ENCODE results near the gene VGLL4.
"Not testable (repeated sequence)": the region's sequence is repeated elsewhere in the genome, so short reads cannot be mapped to it uniquely, and the experiment has no call there.

The VGLL4 gene

DNA sequence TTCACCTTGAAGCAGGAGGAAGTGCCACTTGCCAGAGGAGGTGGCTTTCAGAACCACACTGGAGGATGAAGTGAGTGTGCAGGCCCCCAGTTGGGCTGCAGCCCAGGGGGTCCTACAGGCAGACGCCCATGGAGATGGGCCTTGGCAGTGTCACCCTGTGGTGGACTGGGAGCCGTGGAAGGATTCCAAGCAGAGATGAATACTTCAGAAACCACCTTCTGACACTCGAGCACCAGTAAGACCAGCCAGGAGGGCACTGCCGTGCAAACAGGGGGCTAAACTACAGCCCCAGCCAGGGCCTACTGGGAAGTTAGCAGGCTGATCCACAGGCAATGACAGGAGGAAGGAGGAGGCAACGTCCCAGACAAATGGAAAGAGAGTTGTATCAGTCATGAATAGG is 55.4 kb downstream of the VGLL4 start:
- no peak for DNase-seq

DNA sequence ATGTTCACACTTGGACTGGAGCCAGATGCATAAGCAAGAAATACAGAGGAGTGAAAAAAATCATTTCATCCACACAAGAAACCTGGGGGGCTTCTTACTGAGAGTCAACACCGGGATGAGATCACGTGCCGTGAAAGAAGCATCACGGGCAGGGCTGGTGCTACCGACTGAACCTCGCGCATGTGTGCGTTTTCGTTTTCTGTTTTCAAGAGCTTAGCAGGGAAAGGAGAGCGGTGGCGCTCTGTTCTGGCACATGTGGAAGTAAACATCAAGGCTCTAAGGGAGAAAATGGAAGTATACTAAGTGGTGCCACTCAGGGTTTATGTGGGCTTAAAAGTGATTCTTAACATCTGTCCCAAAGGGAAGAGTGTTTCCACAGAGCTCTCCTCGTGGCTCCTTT is 55.9 kb downstream of the VGLL4 start:
- no peak for DNase-seq

DNA sequence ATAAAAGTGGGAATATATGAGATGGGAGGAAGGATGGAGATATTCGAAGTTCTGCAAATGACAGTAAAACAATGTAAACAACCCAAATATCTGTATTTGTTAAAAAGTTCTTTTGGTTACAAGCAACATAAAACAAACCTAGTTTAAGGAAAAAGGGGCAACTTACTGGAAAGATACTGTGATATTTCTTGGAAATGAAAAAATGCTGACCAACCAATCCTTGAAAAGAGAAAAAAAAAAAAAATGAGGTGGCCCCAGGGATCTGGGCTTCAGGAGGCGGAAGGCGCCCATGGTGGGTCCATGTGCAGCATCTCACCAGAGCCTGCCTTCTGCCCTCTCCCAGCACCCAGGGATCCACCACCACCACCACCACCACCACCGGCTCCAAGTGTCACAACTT is 59.1 kb downstream of the VGLL4 start:
- no peak for DNase-seq

DNA sequence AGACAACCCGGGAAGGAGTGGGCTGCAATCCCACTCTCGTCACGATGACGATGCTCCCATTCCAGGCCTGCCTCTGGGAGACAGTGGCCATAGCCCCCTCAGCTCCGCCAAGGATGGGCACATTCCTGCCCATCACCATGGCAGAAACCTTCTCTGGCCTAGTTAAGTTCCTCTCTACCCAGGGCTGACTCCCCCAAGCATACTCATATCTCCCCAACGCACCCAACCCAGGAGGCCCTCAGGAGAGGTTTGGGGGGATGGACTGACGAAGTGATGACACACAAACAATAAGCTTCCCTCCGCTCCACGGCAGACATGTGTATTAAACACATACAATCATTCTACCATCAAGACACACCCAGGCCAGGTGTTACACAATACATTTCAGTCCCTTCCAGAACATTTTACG is 60.1 kb downstream of the VGLL4 start:
- DNase-seq = no peak

DNA sequence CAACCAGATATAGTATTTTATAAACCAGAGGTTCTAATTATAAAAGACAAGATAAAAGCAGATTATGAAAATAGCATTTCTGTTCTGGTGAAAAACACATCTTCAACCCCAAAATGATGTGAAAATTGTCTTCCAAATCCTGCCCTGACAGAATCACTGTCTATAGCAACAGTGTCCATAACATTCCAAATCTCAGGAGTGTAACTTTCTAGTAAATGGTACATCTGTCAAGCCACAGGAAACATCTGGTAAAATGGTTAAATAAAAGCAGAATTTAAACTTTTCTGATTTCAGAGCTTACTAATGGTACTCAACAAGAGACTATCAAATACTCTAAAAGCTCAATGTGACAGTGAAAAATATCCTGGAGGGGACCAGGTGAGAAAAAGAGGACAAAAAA is 60.5 kb downstream of the VGLL4 start:
- DNase-seq = no peak

DNA sequence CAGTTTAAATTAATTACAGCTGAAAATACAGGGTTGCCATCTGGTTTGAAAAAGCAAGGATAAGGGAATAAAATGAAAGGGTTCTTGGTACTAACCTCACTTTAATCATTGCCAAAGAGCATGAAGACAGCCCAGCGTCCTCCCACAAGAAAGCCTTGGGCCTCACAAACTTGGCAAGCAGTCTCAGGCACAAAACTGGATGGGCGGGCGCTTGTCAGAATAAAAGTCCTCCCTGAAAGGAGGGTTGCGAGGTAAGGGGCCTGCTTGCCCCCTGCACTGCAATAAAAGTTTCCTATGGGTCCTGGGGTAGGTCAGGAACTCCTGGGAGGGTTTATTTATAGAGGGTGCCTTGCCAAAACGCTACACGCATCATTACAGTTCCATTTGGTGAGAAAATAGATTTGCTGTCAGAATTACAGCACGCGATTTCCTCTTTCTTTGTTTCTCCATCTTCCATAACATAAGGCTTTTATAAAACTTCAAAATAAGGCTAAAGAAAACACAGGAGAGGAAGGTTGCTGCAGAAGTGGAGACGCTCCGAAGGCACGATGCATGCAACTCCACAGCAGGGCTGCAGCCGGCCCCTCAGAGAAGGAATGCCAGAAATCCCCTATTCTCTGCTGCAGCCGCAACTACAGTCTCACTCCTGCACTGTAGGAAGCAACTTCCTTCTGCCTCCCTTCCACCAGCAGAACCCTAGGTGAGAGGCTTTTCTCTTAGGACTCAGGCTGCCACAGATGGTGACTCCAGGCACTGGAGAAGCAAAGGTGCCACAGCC is 61.3 kb downstream of the VGLL4 start:
- DNase-seq = peak in 42 of 51 donors; percentile 33 to 88 (median 70)

DNA sequence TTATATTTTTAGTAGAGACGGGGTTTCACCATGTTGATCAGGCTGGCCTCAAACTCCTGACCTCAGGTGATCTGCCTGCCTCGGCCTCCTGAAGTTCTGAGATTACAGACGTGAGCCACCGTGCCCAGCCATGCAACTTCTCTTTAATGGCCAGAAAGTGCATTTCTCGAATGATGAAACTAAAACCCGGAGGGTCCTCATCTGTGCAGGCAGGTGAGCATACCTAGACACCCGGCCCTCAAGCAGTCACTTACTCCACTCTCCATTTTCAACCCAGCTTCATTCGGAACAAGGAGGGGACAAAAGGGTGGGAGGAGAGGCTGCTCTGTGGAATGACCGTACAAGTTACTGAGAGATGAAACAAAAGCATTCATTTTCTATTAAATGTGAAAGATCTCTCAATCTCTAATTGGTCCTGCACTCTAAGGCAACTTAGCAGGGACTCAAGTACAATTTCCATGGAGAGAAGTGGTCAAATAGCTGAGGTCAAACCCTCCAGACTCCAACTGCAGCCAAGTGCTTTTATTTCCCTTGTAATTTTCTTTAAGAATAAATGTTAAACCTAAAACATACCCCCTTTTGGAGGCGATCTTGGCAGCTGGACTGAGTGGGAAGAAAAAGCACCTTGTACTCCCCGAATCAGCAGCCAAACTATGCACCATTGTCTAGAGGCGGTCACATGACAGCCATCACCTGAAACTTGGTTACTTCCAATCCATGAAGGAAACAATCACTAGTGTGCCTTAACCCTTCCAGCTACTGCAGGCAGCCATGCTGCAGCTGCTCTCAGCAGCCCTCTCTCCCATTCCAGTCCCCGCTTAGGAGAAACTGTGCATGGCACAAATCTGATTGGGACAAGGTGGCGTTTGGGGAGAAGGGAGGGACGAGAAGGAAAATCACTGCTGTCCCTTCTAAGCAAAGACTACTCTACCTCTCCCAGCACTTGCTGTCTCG is 62.2 kb downstream of the VGLL4 start:
- DNase-seq = peak in 18 of 51 donors; percentile 28 to 88 (median 50)

DNA sequence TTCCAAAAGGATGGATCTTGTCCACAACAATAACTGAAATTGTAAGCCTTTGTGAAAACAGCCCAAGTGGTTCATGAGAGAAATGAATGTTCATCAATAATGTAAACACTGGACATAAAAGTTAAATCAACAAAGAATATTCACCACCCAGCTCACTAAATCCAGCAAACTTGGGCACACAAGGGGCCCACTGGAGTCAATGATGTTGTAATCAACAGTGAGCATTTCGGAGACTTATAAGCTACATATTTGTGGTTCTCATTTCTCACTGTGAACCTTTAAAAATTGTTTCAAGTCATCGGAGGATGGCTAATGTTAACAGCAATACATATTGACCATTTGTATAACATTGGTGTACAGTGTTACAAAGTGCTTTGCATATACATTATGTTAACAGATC is 63.1 kb downstream of the VGLL4 start:
- DNase-seq = no peak

DNA sequence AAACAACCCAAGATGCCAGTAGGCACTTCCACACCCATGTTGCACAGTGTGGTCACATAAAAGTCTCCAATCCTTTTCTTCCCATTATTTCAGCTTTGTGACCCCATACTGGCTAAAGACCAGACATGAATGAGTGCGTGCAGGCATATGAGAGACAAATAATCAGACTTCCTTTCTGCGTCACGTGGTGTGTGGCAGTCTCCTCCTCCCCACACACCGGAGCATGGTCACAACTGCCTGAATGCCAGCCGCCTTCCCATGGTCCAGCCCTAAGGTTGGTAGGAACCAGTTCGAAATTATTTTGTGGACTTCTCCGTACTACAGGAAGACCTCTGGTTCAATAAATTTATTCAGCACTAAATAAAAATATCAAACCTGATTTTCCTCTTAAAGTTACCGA is 65.5 kb downstream of the VGLL4 start:
- DNase-seq = no peak

DNA sequence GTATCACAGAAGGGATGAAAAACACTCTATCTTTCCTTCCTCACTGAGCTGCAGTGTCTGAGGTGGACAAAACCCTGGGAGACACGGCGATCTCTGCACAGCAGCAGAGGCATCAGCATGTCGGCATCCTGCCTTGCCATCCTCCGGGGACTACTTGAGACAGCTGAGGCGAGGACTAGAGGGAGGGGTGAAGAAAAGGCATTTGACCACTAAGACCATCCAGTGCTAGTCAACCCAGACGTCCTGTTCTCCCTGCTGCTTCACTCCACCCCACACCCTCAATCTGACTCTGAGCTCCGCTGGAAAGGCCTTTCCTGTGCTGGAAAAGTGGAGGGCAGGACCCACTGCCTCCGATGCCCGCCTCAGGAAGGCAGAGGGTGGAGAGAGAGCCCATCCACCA is 67.3 kb downstream of the VGLL4 start:
- no peak for DNase-seq

DNA sequence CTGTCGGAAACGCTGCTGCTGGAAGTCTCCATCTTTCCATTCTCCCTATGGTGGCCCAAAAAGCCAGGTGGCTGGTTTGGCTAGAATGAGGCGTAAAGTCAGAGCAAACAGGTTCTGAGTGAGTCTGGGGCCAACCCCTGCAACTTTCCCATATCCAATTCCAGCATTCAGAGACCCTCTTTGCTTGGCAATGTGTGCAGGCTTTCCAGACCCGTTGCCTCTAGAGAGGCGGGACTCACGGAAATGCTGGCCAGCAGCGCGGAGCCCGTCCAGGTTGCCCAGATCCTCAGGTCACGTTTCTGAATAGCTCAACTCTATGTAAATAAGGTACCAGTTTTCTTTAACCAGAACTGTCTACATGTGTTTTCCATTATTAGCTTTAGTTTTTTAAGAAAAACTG is 68.0 kb downstream of the VGLL4 start:
- no peak for DNase-seq

DNA sequence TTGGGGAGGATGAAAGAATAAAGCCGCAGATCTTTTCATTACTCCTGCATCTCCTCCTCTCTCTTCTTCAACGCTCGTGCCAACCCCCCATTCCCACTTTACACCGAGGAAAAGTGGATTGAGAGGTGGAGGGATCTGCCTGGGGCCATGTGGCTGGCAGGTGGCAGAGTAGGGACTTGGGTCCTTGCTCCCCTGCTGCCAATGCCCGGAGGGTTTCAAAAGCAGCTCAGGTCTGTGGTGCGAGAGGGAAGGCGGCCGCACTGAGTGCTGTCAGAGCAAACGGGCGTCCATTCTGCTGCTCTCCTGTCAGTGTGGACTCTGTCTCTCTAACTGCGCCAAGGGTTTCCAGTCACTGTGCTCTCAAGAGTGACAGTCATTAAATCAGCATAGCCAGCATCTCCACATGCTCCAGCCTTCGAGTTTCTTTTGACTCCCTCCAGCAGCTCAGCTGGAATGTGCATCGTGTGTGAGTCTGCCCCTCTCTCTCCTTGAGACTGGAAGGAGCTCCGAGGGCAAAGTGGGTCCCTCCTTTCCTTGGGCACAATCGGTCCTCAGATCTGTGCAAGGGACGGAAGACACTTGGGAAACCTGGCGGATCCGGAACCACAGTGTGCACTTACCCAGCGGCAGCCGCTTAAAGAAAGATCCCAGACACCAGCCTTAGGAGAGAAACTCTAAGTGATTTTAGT is 68.6 kb downstream of the VGLL4 start:
- no peak for DNase-seq

DNA sequence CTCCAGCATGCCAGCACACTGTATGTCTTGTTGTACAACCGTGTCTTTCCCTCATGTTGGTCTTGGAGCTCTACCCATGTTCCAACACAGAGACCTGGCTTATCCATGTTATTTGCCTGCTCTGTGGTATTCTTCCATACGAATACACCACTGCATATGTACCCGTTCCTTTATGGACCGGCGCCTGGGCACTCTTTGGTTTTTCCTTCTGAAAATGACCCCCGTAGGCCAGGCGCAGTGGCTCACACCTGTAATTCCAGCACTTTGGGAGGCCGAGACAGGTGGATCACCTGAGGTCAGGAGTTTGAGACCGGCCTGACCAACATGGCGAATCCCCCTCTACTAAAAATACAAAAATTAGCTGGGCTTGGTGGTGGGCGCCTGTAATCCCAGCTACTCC is 71.1 kb downstream of the VGLL4 start:
- DNase-seq = not testable (repeated sequence)

DNA sequence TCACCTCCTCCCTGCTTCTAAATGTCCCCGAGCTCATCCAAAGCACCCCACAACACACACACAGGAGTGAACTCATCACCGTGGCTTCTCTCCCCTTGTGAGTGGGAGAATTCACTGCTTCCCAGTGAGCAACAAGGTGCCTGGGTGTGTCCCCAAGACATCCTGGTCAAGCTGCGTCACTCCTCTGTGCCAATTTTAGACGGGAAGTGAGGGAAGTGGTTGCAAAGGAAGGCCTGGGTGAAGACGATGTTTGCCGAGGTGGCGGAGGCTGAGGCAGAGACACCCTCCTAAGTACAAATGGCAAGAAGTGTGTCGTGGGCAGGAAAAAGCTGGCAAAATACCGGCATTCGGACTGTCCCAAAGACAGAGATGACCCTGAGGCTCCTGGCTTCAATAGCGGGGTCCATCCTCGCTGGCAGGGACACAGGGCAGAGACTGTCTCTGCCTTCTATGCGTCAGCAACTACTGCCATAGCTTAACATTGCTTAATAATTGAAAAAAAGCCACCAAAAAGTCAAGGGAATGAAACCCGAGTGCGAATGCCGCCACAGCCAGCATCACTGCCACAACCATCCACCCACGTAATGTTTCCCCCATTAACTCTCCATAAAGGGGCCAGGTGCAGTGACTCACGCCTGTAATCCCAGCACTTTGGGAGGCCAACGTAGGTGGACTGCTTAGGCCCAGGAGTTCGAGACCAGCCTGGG is 72.8 kb downstream of the VGLL4 start:
- DNase-seq = no peak

DNA sequence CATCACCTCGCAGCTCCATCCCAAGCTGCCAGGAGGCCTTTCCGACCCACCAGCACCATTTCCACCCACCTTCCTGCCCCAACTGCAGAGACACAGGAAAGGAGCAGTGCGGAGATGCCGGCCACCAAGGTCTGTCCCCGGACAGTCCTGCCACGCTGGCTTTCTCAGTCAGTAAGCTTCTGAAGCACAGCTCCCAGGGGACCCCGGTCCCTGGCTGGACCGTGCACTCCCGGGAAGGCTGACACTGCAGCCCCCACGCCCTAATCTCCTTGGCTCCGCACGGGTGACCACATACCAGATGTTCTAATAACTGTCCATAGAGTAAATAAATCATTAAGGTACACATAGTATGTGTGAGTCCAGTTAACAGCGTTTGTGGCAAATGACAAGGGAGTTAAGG is 73.5 kb downstream of the VGLL4 start:
- DNase-seq = no peak

DNA sequence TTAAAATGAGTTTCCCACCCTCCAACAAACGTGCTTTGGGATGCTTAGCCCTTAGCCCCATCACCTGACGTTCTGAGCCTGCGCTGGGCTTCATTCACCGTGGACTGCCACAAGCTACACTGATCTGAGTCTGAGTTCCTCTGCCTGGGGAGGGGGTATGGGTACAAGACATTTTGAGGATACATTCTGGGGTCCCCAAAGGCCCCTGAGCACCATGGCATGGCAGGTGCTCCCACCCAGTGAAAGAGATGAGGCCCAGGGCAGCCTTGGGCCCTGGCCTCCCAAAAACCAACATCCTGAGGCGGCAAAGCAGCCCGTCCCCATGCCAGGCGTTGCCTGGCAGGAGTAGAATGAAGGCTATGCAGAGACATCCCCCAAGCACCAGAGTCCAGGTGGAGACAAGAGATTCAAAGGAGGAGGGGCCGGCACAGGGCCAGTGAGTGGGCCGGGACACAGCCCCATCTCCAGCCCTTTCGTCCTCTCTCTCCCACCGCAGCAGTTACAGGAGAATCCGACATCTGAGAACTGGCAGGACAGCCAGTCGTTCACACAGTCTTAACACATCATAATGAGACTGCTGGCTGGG is 74.5 kb downstream of the VGLL4 start:
- DNase-seq = no peak

DNA sequence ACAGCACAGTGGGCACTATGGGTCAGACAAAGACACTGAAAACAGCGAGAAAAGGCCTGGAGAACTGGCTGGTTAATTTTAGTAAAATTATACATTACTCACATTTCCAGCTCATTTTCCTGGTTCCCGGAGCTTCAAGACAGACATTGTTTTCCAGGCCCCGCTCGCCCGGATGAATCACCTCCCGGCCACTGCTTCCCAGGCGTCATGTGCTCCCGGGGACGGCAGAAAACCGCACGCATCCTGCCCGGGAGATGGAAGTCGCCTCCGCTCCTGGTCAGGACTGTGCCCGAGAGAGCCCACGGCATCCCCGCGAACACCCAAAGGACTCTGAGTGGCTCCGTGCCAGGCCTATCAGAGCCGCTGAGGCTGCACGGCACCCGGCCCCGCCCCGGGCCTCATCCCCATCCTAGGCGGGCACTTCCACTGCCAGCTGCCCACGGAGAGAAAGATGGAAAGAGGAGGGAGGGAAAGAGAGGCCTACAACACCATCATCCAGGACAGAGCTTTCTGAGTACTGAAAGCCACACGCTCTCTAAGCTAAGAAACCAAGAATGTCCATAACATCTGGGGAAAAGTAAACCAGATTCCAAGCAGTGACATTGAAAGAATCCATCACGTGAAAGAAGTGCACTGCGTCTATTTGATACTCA is 75.1 kb downstream of the VGLL4 start:
- peak in 40 of 51 donors; percentile 22 to 88 (median 58) for DNase-seq

DNA sequence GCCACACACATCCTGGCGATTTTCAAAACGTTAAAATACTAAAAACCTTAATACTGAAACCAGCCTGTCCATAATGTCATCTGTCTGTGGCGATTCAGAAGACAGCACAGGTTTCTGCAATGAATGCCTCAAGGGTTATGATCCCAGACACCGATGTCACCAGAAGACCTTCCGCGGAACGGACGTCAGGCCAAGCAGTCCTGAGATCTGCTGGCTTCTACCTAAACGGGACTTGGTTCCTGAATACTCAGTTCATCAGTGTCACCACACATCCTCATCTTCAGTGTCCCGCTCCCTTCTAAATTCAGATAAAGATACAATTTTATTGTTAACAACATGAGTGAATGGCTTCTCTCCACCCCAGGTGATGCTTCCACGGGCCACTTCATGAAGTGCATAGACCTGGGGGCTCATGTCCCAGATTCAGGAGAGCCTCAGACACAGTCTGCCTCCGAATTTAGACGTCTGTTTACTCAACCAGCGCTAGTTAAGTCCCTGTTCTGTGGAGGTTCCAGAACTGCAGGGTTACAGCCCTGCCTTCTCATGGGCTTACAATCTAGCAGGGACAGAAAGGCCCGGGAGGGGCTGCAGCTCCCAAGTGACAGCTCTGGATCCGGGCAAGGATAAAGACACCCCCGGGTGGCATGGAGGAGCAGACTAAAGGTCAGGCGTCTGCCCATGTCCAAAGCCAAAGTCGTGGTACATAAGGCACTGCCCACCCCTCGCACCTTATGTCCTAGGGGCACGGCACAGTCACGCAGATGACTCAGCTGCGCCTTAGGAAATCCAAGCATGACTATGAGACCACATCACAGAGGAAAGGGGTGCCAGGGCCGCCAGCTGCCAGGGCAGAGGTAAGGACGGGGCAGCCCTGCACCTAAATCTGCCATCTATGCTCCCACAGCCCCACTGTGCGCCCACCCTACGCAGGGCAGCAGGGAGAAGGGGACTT is 75.9 kb downstream of the VGLL4 start:
- DNase-seq = peak in 1 of 51 donors; percentile 75

DNA sequence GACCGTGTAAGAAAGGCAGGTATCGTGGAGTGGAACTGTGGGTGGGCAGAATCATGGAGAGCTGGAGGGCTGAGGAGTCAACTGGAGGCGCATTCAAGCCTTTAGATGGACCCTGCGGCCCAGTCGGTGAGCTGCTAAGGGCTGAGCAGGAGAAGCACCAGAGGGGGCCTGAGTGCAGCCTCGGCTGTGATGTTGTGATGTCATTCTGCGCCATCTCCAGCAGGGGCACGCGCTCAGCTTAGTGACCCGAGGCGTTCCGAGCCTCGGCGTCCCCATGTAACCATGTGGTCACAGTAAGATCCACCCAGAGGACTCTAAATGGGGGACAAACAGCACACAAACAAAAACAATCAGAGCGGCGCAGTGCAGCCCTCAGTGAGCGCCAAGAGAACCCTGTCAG is 76.8 kb downstream of the VGLL4 start:
- DNase-seq = no peak

All from hypothalamus (tissue), 51 donors.